Measurements from ENCODE around the gene IGF1R. TPM values are rescaled to one million over a fixed set of nuclear protein-coding genes. Genes with fewer than 3 reads are reported as not detected.
A peak's percentile ranks its signal among the peaks of the same experiment; 100 is the strongest.

Gene IGF1R
- total and polyA plus RNA-seq, 2 of the 13 experiments (the other 11 are each of a cell fraction or from before 2014, with no cell fraction given), result 15.9 to 18.4 TPM

DNA sequence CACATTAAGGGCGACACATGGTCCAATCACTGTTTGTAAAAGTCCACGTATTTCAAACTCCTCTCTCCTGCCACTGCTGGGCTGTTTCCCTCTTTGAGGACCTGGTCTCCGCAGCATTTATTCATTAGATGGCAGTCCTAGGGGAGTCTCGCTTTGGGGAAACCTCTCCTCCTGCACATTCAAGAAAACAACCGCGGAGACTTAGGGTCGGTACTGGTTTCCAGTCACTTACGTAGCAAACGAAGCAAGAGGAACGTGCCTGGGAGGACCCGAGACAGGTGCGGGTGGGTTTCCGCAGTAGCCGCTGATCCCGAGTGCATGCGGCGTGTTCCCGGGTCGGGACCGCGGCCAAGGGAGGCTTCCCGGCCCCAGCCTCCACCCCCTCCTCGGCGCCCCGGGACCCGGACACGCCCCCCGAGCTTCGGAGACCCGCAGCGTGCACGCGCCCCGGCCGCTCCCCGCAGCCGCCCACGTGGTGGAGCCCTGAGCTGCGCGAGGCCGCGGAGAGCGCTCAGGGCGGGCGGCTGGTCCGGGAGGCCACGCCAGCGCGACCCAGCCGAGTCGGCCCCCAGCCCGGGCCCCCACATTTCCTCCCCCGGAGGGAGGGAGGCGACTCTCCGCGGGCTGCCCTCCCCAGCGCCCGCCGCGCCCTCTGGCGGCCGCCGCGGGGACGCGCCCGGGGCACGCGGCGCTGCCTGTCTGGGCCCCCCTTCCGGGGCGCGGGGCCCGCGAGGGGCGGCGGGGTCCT, 1.1 kb upstream of the IGF1R start (continued):
- TF ChIP-seq TOPORS (CRISPR knock-in tag; IDR thresholded peaks at IDR 0.05) (peak; percentile 91; the same call in 1 of the 2 replicates), ZFAT (CRISPR knock-in tag; conservative IDR thresholded peaks at IDR 0.05) (0 out of 2 replicates have a peak, but pooled peaks have one; percentile 42), PAF1 (CRISPR knock-in tag; IDR thresholded peaks at IDR 0.05) (no peak), ZBTB38 (CRISPR knock-in tag; IDR thresholded peaks at IDR 0.05) (peak; percentile 69; the same call in 1 of the 2 replicates), HES4 (CRISPR knock-in tag; IDR thresholded peaks at IDR 0.05; ENCODE audit: borderline replicate concordance) (peak; percentile 96), ERF (CRISPR knock-in tag; IDR thresholded peaks at IDR 0.05) (peak; percentile 43; the same call in 1 of the 2 replicates), IKZF4 (CRISPR knock-in tag; IDR thresholded peaks at IDR 0.05; ENCODE audit: borderline replicate concordance, low read depth, not compliant biosample characterization) (peak; percentile 97), ZNF761 (CRISPR knock-in tag; conservative IDR thresholded peaks at IDR 0.05) (no peak), PHF8 (CRISPR knock-in tag; IDR thresholded peaks at IDR 0.05) (peak; percentile 19), ZNF33B (CRISPR knock-in tag; IDR thresholded peaks at IDR 0.05) (peak; percentile 51; the same call in 1 of the 2 replicates), RARA (CRISPR knock-in tag; IDR thresholded peaks at IDR 0.05) (peak; percentile 34; the same call in 1 of the 2 replicates), ZSCAN21 (CRISPR knock-in tag; IDR thresholded peaks at IDR 0.05; ENCODE audit: borderline replicate concordance) (peak; percentile 87), FOXP1 (IDR thresholded peaks at IDR 0.05) (no peak), FOXP1 (CRISPR knock-in tag; IDR thresholded peaks at IDR 0.05) (no peak), ZNF143 (CRISPR knock-in tag; IDR thresholded peaks at IDR 0.05) (no peak), REXO4 (CRISPR knock-in tag; IDR thresholded peaks at IDR 0.05; ENCODE audit: borderline replicate concordance) (peak; percentile 50; the same call in 1 of the 2 replicates), TEAD3 (CRISPR knock-in tag; optimal IDR thresholded peaks at IDR 0.05; ENCODE audit: borderline replicate concordance) (no peak), ETV5 (CRISPR knock-in tag; IDR thresholded peaks at IDR 0.05; ENCODE audit: borderline replicate concordance) (no peak; the same call in 1 of the 2 replicates), KDM5B (CRISPR knock-in tag; IDR thresholded peaks at IDR 0.05; ENCODE audit: borderline replicate concordance) (peak; percentile 89)
- TF ChIP-seq, protein P1, sequence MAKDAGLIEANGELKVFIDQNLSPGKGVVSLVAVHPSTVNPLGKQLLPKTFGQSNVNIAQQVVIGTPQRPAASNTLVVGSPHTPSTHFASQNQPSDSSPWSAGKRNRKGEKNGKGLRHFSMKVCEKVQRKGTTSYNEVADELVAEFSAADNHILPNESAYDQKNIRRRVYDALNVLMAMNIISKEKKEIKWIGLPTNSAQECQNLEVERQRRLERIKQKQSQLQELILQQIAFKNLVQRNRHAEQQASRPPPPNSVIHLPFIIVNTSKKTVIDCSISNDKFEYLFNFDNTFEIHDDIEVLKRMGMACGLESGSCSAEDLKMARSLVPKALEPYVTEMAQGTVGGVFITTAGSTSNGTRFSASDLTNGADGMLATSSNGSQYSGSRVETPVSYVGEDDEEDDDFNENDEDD (CRISPR knock-in tag; IDR thresholded peaks at IDR 0.05; ENCODE audit: borderline replicate concordance), result peak; percentile 81; the same call in 1 of the 2 replicates
- TF ChIP-seq, protein P2, sequence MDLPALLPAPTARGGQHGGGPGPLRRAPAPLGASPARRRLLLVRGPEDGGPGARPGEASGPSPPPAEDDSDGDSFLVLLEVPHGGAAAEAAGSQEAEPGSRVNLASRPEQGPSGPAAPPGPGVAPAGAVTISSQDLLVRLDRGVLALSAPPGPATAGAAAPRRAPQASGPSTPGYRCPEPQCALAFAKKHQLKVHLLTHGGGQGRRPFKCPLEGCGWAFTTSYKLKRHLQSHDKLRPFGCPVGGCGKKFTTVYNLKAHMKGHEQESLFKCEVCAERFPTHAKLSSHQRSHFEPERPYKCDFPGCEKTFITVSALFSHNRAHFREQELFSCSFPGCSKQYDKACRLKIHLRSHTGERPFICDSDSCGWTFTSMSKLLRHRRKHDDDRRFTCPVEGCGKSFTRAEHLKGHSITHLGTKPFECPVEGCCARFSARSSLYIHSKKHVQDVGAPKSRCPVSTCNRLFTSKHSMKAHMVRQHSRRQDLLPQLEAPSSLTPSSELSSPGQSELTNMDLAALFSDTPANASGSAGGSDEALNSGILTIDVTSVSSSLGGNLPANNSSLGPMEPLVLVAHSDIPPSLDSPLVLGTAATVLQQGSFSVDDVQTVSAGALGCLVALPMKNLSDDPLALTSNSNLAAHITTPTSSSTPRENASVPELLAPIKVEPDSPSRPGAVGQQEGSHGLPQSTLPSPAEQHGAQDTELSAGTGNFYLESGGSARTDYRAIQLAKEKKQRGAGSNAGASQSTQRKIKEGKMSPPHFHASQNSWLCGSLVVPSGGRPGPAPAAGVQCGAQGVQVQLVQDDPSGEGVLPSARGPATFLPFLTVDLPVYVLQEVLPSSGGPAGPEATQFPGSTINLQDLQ (CRISPR knock-in tag; IDR thresholded peaks at IDR 0.05), result peak; percentile 72; the same call in 1 of the 2 replicates
- TF ChIP-seq, protein P3, sequence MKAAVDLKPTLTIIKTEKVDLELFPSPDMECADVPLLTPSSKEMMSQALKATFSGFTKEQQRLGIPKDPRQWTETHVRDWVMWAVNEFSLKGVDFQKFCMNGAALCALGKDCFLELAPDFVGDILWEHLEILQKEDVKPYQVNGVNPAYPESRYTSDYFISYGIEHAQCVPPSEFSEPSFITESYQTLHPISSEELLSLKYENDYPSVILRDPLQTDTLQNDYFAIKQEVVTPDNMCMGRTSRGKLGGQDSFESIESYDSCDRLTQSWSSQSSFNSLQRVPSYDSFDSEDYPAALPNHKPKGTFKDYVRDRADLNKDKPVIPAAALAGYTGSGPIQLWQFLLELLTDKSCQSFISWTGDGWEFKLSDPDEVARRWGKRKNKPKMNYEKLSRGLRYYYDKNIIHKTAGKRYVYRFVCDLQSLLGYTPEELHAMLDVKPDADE (CRISPR knock-in tag; IDR thresholded peaks at IDR 0.05), result no peak
- TF ChIP-seq, protein P4, sequence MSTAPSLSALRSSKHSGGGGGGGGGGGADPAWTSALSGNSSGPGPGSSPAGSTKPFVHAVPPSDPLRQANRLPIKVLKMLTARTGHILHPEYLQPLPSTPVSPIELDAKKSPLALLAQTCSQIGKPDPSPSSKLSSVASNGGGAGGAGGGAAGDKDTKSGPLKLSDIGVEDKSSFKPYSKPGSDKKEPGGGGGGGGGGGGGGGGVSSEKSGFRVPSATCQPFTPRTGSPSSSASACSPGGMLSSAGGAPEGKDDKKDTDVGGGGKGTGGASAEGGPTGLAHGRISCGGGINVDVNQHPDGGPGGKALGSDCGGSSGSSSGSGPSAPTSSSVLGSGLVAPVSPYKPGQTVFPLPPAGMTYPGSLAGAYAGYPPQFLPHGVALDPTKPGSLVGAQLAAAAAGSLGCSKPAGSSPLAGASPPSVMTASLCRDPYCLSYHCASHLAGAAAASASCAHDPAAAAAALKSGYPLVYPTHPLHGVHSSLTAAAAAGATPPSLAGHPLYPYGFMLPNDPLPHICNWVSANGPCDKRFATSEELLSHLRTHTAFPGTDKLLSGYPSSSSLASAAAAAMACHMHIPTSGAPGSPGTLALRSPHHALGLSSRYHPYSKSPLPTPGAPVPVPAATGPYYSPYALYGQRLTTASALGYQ (CRISPR knock-in tag; IDR thresholded peaks at IDR 0.05), result no peak
